HCT116 (cell line): ENCODE results near the gene RASGRP2.

Experiments
- EZH2 ChIP-seq: fragments of 200-600 bp; sonication (generic); IDR thresholded peaks from 2 replicates; pipeline ENCODE4 v1.6.1; 2017; ENCODE audit warnings: antibody characterized with exemption, mixed run types
- POLR2A ChIP-seq: IDR thresholded peaks from 2 replicates; pipeline ENCODE4 v1.7.0; 2011; ENCODE audit warnings: borderline replicate concordance; ENCODE audit not compliant: insufficient read depth, insufficient read length; ENCODE audit errors: extremely low read depth
- SP1 ChIP-seq: IDR thresholded peaks from 2 replicates; pipeline ENCODE4 v1.6.1; 2012; ENCODE audit warnings: low read depth
- ZNF274 ChIP-seq: fragments of 200-500 bp; sonication (Bioruptor generic); IDR thresholded peaks from 2 replicates; pipeline ENCODE4 v1.6.1; 2014; ENCODE audit warnings: mild to moderate bottlenecking, low read depth, low read length, inconsistent platforms
- TF ChIP-seq, protein P1 (sequence below): IDR thresholded peaks from 2 replicates; pipeline ENCODE4 v1.6.1; 2012
- TF ChIP-seq, protein P2 (sequence below), 3 experiments: fragments of 200-600 bp in 1 of 3; sonication (generic) in 1 of 3; IDR thresholded peaks in 2 of 3; conservative IDR thresholded peaks in 1 of 3; 2 replicates each; pipeline ENCODE4 v1.5.1; 2012 to 2017; ENCODE audit warnings: low read depth in 2 of 3, low read length in 2 of 3, antibody characterized with exemption in 1 of 3, borderline replicate concordance in 1 of 3, control low read depth in 1 of 3, mild to moderate bottlenecking in 1 of 3, mixed read lengths in 1 of 3, mixed run types in 1 of 3, moderate library complexity in 1 of 3; ENCODE audit not compliant: insufficient read depth in 1 of 3
- TF ChIP-seq, protein P3 (sequence below): IDR thresholded peaks from 2 replicates; pipeline ENCODE4 v1.6.1; 2012

DNA sequence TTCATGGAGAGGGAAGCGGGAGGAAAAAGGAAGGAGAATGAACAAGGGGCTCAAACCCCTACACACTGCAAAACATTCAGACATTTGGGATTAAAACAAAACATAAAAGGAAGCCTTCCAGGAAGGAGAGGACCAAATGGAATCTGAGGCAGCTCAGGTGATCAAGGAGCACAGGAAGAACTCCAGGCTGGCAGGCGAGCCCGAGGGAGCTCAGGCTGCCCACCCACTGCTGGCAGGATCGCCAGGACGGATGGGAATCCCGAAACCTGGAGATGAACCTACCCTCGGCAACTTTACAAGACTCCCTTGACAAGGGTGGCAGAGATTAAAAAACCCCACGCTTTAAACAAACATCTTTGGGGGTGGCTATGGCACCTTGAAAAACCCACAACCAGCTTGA, 20.8 kb upstream of the RASGRP2 start:
- TF ChIP-seq POLR2A (no peak), EZH2 (no peak), SP1 (no peak), ZNF274 (no peak)
- TF ChIP-seq, protein P1, sequence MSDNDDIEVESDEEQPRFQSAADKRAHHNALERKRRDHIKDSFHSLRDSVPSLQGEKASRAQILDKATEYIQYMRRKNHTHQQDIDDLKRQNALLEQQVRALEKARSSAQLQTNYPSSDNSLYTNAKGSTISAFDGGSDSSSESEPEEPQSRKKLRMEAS: no peak
- TF ChIP-seq, protein P2, sequence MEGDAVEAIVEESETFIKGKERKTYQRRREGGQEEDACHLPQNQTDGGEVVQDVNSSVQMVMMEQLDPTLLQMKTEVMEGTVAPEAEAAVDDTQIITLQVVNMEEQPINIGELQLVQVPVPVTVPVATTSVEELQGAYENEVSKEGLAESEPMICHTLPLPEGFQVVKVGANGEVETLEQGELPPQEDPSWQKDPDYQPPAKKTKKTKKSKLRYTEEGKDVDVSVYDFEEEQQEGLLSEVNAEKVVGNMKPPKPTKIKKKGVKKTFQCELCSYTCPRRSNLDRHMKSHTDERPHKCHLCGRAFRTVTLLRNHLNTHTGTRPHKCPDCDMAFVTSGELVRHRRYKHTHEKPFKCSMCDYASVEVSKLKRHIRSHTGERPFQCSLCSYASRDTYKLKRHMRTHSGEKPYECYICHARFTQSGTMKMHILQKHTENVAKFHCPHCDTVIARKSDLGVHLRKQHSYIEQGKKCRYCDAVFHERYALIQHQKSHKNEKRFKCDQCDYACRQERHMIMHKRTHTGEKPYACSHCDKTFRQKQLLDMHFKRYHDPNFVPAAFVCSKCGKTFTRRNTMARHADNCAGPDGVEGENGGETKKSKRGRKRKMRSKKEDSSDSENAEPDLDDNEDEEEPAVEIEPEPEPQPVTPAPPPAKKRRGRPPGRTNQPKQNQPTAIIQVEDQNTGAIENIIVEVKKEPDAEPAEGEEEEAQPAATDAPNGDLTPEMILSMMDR (IDR thresholded peaks at IDR 0.05 in 2 of 3, conservative IDR thresholded peaks at IDR 0.05 in 1 of 3; ENCODE audit: borderline replicate concordance in 1 of 3, insufficient read depth in 1 of 3, low read depth in 2 of 3, low read length in 2 of 3): no peak
- TF ChIP-seq, protein P3, sequence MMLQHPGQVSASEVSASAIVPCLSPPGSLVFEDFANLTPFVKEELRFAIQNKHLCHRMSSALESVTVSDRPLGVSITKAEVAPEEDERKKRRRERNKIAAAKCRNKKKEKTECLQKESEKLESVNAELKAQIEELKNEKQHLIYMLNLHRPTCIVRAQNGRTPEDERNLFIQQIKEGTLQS: no peak
